Duodenal mucosa (tissue), 2 donors: ENCODE data around the gene POLR3F.

Experiments used
- H3K27ac ChIP-seq: one replicate; pipeline ENCODE4 v1.7.0; 2013; ENCODE audit warnings: low read depth, low read length
- H3K27me3 ChIP-seq, 2 donors: one replicate each; pipeline ENCODE4 v1.7.0; 2013; ENCODE audit warnings: low read length in 2 of 2, control low read depth in 1 of 2; ENCODE audit not compliant: insufficient read depth in 2 of 2, control insufficient read depth in 1 of 2
- H3K36me3 ChIP-seq, 2 donors: one replicate each; pipeline ENCODE4 v1.7.0; 2013; ENCODE audit warnings: low read length in 2 of 2, control low read depth in 1 of 2; ENCODE audit not compliant: insufficient read depth in 2 of 2, control insufficient read depth in 1 of 2
- H3K4me1 ChIP-seq, 2 donors: one replicate each; pipeline ENCODE4 v1.7.0; 2013; ENCODE audit warnings: low read length in 2 of 2, control low read depth in 1 of 2; ENCODE audit not compliant: insufficient read depth in 2 of 2, control insufficient read depth in 1 of 2
- H3K4me3 ChIP-seq, 2 donors: one replicate each; pipeline ENCODE4 v1.7.0; 2013; ENCODE audit warnings: low read length in 2 of 2, low read depth in 1 of 2
- H3K9ac ChIP-seq, 2 donors: one replicate each; pipeline ENCODE4 v1.7.0; 2013; ENCODE audit warnings: low read length in 2 of 2, low read depth in 1 of 2
- H3K9me3 ChIP-seq, 2 donors: one replicate each; pipeline ENCODE4 v1.7.0; 2013; ENCODE audit warnings: low read length in 2 of 2, control low read depth in 1 of 2; ENCODE audit not compliant: control insufficient read depth in 1 of 2

Gene POLR3F

GRCh38 chr20:18466894-18467730 is at the start of gene POLR3F, which contains the start of gene DZANK1:
Gene POLR3F (plus strand): TSS chr20:18467390. CDS start chr20:18467507, 117 bp downstream.
Gene DZANK1 (minus strand): TSS chr20:18467030. CDS start chr20:18465358, 1,672 bp downstream.
- H3K4me3 ChIP-seq = peak within 1 kb of the TSS; percentile 97 to 99
- peaks cover 13 to 16% of the 10 kb centered on the region in 2 donors for H3K4me1 ChIP-seq
- H3K9me3 ChIP-seq = no peaks in the 10 kb centered on the region
- peak within 1 kb of the TSS; percentile 79 to 83 for H3K9ac ChIP-seq
- no peaks in the 10 kb centered on the region for H3K27me3 ChIP-seq
- peaks cover 0 to 2% of the 10 kb centered on the region in 2 donors for H3K36me3 ChIP-seq
- H3K27ac ChIP-seq = peak within 1 kb of the TSS; percentile 88

GRCh38 chr20:18421608-18422007 is 45.6 kb upstream of the POLR3F start:
- H3K36me3 ChIP-seq = no peaks in the 10 kb centered on the region
- no peak overlapping the region for H3K4me3 ChIP-seq
- H3K9ac ChIP-seq = no peak overlapping the region
- H3K27me3 ChIP-seq = no peaks in the 10 kb centered on the region
- H3K4me1 ChIP-seq = no peaks in the 10 kb centered on the region
- no peak overlapping the region for H3K27ac ChIP-seq
- no peaks in the 10 kb centered on the region for H3K9me3 ChIP-seq

GRCh38 chr20:18427214-18427613 is 40.0 kb upstream of the POLR3F start:
- Histone ChIP-seq H3K9ac (no peak overlapping the region), H3K9me3 (no peaks in the 10 kb centered on the region), H3K36me3 (no peaks in the 10 kb centered on the region), H3K27me3 (no peaks in the 10 kb centered on the region), H3K4me1 (peaks cover 9 to 11% of the 10 kb centered on the region in 2 donors), H3K4me3 (no peak overlapping the region), H3K27ac (no peak overlapping the region)

- no peaks in the 10 kb centered on the region for H3K27me3 ChIP-seq
- H3K27ac ChIP-seq = no peak overlapping the region
- no peak overlapping the region for H3K4me3 ChIP-seq
- H3K9ac ChIP-seq = no peak overlapping the region
- H3K36me3 ChIP-seq = no peaks in the 10 kb centered on the region
- H3K4me1 ChIP-seq = peaks cover 9 to 11% of the 10 kb centered on the region in 2 donors
- H3K9me3 ChIP-seq = no peaks in the 10 kb centered on the region
Observed at GRCh38 chr20:18428490-18429173, 38.6 kb upstream of the POLR3F start.

GRCh38 chr20:18430172-18430826 is 36.9 kb upstream of the POLR3F start:
- H3K27me3 ChIP-seq = no peaks in the 10 kb centered on the region
- no peak overlapping the region for H3K9ac ChIP-seq
- no peak overlapping the region for H3K4me3 ChIP-seq
- peaks cover 9 to 11% of the 10 kb centered on the region in 2 donors for H3K4me1 ChIP-seq
- no peaks in the 10 kb centered on the region for H3K9me3 ChIP-seq
- no peaks in the 10 kb centered on the region for H3K36me3 ChIP-seq
- H3K27ac ChIP-seq = no peak overlapping the region

GRCh38 chr20:18431206-18431605 is 36.0 kb upstream of the POLR3F start:
- Histone ChIP-seq H3K9ac (no peak overlapping the region), H3K27me3 (no peaks in the 10 kb centered on the region), H3K9me3 (no peaks in the 10 kb centered on the region), H3K4me3 (no peak overlapping the region), H3K4me1 (peaks cover 9 to 11% of the 10 kb centered on the region in 2 donors), H3K36me3 (no peaks in the 10 kb centered on the region), H3K27ac (no peak overlapping the region)

- H3K4me3 ChIP-seq = no peak overlapping the region
Observed at GRCh38 chr20:18436847-18437246, 30.3 kb upstream of the POLR3F start.

GRCh38 chr20:18440403-18440802 is 26.8 kb upstream of the POLR3F start:
- Histone ChIP-seq H3K4me1 (no peaks in the 10 kb centered on the region), H3K27ac (no peak overlapping the region), H3K9me3 (no peaks in the 10 kb centered on the region), H3K4me3 (no peak overlapping the region), H3K36me3 (no peaks in the 10 kb centered on the region), H3K9ac (no peak overlapping the region), H3K27me3 (no peaks in the 10 kb centered on the region)

More at GRCh38 chr20:18436847-18437246, 30.3 kb upstream of the POLR3F start:
- H3K27ac ChIP-seq = no peak overlapping the region
- H3K9ac ChIP-seq = no peak overlapping the region
- H3K9me3 ChIP-seq = no peaks in the 10 kb centered on the region
- no peaks in the 10 kb centered on the region for H3K4me1 ChIP-seq
- no peaks in the 10 kb centered on the region for H3K36me3 ChIP-seq
- no peaks in the 10 kb centered on the region for H3K27me3 ChIP-seq

GRCh38 chr20:18443886-18444285 is 23.3 kb upstream of the POLR3F start:
- no peak overlapping the region for H3K27ac ChIP-seq
- H3K4me3 ChIP-seq = no peak overlapping the region
- H3K9me3 ChIP-seq = no peaks in the 10 kb centered on the region
- H3K36me3 ChIP-seq = no peaks in the 10 kb centered on the region
- H3K4me1 ChIP-seq = no peaks in the 10 kb centered on the region
- H3K9ac ChIP-seq = no peak overlapping the region
- H3K27me3 ChIP-seq = no peaks in the 10 kb centered on the region

- Histone ChIP-seq H3K9ac (no peak overlapping the region), H3K27me3 (no peaks in the 10 kb centered on the region), H3K36me3 (no peaks in the 10 kb centered on the region), H3K4me3 (no peak overlapping the region), H3K4me1 (no peaks in the 10 kb centered on the region), H3K27ac (no peak overlapping the region), H3K9me3 (peaks cover 0 to 6% of the 10 kb centered on the region in 2 donors)
Observed at GRCh38 chr20:18456600-18456999, 10.6 kb upstream of the POLR3F start.
